ENCODE measurements around the gene MYLK.

MYLK gene

DNA sequence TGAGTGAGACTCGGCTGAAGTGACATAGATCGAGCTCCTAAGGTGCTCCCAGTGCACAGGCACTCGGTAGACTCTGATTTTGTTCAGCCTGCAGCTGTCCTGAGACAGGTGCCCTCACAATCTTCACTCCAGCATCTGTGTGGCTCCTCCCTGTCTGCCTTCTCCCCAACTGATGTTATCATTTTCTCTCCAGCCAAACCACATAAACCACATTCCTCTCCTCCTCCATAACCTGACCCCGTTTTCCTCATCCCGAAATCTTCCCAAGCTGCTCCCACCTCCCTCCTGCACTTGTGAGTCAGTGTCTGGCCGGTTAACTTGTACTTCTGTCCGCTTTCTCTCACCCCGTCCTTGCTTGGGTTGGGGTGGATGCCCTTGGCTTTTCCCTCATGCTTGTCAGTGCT lies 206.0 kb downstream of the MYLK start:
- peak; percentile 31 for DNase-seq
- in situ Hi-C loops (cut with MboI; ENCODE audit: low pct_unique_long_range_greater_than_20kb, low sequenced_read_pairs) = no loop called here

DNA sequence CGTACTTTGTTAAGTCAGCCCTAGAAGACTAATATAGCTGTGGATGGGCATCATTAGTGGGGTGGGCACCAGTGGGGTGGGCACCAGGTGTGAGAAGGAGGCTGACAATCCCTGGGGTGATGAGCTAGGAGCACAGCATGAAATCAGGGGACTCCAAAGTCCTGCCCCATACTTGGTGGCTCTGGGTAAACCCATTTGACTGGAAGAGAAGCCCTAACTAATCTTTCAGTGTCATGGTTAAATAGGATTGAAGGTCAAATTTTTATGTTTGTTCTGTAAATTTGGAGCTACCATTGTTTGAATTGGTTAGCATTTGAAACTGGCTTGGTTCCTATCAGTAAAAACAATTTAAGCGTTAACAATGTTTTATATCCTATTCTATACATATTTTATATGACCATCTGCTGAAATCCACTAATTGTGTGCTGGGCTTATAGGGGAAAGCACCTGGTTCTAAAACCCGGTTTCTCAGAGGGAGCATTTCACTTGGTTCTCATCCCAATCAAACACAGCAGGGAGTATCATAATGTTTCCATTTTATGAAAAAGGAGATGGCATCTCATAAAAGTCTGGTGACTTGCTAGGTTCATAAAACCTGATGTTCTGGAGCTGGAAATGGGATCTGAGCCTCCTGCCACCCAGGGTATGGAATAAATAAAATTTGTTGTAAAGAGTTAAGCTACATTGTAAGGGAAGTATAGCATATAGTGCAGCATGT lies 211.5 kb downstream of the MYLK start:
- in situ Hi-C loops (cut with MboI; ENCODE audit: low pct_unique_long_range_greater_than_20kb, low sequenced_read_pairs) = no loop called here

DNA sequence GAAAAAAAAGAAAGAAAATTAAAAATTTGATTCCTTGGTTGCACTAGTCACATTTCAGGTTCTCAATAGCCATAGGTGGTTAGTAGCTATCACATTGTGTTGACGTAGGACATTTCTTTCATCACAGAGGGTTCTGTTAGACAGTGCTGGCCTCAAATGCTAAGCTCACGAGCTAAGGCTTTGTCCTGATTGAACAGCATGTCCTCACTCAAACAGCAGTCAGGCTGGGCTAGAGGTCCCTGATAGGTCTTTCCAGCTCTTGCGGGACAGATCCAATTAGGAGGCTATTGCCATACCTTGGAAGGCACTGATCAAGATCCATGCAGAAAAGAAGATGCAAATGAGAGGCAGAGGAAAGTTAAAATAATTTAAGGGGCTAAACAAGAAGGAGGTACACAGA lies 213.4 kb downstream of the MYLK start:
- in situ Hi-C loops (cut with MboI; ENCODE audit: low pct_unique_long_range_greater_than_20kb, low sequenced_read_pairs) = no loop called here
- no peak for DNase-seq

More for the DNA sequence above, 211.5 kb downstream of the MYLK start:
- no peak for DNase-seq

DNA sequence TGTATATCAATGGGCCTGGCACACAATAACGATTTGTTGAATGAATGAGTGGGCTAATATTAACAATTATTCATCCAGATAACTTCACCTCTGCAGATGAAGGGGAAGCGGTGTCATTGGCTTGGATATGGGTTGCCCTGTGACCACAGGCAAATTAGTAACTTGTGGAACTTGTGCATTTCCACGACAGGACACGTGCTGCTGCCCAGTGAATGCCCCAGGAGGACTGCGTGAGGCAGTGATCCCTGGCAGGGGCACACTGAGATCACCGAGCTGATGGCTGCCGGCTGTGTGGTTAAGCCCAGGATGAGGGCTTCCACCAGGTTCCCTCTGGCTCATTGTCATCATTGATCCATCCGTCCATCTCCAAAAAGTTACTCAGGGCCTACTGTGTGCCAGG lies 215.2 kb downstream of the MYLK start:
- no peak for DNase-seq
- in situ Hi-C loops (cut with MboI; ENCODE audit: low pct_unique_long_range_greater_than_20kb, low sequenced_read_pairs) = no loop called here

DNA sequence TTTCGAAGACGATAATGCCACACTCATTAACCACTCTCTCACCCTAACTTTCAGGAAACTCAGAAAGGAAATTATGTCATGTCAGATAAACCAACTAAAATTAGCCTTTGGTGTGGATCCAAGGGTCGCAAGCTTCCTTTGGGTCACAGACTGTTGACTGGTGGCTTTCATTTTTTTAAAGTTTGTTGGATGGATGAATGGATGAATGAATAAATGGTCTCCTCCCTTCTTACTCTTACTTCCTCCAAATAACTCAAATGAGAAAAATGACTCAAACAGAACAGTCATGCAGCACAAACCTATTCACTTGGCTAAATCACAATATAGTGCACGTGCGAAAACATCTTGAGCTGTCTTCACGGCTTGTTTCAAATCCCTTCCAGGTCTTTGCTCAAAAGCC lies 216.3 kb downstream of the MYLK start:
- in situ Hi-C loops (cut with MboI; ENCODE audit: low pct_unique_long_range_greater_than_20kb, low sequenced_read_pairs) = no loop called here
- DNase-seq = peak; percentile 83

DNA sequence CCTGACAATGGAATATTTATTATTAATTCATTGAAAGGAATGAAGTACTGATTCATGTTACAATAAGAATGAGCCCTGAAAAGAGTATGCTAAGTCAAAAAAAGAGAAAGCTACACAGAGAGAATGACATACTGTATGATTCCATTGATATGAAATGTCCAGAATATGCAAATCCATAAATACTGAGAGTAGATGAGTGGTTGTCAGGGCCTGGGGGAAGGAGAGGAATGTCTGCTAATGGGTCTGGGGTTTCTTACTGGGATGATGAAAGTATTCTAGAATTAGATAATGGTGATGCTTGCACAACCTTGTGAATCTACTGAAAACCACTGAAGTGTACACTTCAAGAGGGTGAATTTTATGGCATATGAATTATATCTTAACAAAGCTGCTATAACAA lies 219.4 kb downstream of the MYLK start:
- DNase-seq = no peak
- in situ Hi-C loops (cut with MboI; ENCODE audit: low pct_unique_long_range_greater_than_20kb, low sequenced_read_pairs) = no loop called here

DNA sequence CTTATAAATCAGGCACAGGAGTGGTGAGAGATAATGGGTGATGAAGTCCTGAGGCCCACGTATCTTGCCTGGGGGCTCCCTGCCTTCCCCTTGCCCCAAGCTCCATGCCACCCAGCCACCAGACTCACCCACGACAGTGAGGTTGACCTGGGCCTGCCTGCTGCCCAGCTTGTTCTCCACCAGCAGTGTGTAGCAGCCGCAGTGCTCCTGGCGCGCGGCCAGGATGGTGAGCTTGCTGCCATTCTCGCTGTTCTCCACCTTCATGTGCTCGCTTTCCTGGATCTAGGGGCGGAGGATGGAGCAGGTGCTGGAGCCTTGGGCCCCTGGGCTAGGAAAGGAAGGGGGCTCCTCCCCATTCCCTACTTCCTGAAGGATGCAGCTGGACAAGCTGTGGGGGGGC lies 220.2 kb downstream of the MYLK start:
- in situ Hi-C loops (cut with MboI; ENCODE audit: low pct_unique_long_range_greater_than_20kb, low sequenced_read_pairs) = no loop called here
- DNase-seq = no peak

DNA sequence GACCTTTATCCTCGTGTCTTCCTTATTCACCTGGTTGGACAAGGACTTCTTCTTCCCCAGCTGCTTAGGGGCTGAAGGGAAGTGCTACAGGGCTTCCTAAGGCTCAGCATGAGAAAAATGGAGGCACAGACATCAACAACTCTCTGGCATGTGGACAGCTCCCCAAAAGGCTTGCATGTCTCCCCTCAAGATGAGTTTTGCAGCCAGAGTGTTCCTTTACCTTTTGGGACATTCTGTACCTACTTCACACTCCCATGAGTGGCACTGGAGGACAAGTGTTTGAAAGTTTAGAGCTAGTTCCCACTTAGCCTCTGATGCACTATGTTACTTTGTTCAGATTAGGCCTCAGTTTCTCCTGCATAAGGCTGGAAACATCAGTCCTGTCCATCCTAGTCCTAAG lies 222.2 kb downstream of the MYLK start:
- no peak for DNase-seq
- in situ Hi-C loops (cut with MboI; ENCODE audit: low pct_unique_long_range_greater_than_20kb, low sequenced_read_pairs) = no loop called here

DNA sequence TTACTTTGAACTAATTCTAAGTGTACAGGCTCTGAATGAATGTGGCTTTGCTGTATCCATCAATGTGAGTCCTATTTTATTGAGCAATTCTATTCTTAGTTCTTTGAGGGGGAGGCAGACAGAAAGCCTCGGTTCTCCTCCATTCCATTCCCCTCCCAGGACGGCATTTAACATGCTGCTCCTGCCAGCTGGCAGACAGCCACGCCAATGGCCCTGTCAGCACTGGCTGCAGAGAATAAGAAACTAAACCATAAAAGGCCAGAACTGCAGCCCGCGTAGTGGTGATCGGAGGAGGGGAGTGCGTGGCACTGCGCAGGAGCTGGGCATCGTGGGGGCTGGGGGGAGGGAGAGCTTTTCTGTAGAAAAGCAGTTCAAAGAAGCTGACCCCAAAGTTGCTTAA lies 223.2 kb downstream of the MYLK start:
- in situ Hi-C loops (cut with MboI; ENCODE audit: low pct_unique_long_range_greater_than_20kb, low sequenced_read_pairs) = no loop called here

DNA sequence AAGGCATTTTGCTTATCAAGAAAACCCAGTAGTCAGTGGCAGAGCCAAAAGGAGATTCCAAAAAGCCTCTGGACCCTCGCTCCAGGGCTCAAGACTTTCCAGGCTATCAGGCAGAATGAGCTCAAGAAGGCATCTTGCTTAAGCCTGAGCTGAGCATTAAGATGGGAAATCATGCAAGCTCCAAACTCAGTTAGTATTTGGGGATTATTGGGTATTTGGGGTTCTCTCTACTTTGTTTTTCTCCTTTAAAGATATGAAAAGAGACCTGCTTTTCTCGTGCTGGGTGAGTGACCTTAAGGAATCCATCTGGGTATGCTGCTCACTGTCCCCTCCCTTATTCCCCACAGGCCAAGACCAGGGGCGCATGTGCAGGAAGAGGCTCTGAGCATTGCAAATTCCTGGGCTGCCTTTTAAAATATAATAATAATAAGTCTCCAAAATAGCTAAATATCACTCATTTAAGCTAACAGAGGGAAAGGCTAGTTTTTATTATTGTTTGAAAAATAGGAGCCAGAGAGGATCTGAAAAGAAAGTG lies 223.9 kb downstream of the MYLK start:
- in situ Hi-C loops (cut with MboI; ENCODE audit: low pct_unique_long_range_greater_than_20kb, low sequenced_read_pairs) = no loop called here
- DNase-seq = no peak

More for the DNA sequence above, 223.2 kb downstream of the MYLK start:
- DNase-seq = peak; percentile 36

DNA sequence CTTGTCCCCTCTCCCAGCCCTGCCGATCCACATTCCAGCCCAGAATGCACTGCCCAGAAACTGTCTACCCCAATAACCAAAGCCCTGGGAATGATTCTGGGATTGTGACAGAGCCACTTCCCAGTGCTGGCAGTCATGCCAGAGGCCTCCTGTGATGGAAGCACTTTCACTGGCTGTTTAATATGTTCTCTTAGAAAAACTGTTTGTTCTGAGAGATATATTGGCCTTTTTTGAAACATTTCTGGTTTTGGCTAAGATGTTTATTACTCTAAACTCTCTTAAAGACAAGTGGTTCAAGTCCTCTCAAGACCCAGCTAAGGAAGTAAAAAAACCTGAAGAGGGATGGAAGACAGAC lies 225.3 kb downstream of the MYLK start:
- DNase-seq = no peak
- in situ Hi-C loops (cut with MboI; ENCODE audit: low pct_unique_long_range_greater_than_20kb, low sequenced_read_pairs) = loop anchor here (10.0 kb wide), 1 partner anchor 46 kb away; no protein-coding TSS in a partner anchor

DNA sequence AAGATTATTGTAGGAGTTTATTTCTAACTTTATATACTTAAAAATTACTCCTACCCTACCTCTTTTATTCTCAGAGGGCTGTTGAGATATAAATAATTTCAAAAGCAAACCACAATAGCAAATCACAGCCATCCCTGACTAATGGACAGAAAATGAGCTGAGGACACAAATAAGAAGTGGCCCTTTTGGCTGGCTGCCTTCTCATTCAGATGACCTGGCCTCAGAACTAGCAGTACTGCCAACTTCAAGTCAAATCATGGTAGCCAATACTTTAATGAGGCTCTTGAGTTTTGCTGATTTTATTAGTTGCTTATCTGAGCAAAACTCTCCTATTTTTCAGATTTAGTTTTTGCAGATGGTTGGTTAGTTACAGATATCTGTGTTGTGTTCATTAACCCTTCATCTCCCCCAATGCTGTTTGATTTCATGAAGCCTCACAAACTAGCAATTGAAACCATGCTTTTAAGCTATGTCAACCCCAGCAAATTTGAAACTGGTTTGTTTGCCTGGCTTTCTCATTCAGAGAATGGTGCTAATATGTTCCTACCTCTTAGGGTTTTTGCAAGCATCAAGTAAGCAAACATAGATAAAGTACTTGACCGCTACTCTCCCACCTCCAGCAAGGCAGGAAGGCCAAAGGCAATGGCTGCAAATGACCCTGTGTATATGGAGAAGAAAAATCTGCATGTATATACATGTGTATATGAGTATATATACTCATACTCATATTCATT lies 225.8 kb downstream of the MYLK start:
- in situ Hi-C loops (cut with MboI; ENCODE audit: low pct_unique_long_range_greater_than_20kb, low sequenced_read_pairs) = loop anchor here (10.0 kb wide), 1 partner anchor 47 kb away; no protein-coding TSS in a partner anchor
- no peak for DNase-seq

DNA sequence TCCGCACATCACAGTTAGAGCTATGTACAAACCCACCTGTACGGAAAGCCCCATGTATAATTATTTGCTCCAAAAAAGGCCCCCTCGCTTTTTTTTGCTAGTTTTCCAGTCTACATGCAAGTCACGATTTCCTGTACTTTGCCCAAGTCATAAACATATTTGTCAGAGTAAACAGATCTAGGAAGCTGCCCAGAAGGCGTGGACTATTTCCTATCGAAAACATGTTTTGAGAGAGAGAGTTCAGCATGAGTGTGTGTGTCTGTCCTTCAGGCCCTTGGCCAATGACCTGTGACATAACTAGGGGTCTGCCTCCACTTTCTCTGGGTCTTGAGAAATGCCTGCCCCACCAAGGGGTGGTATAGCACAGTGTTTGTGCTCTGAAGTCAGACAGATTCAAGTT lies 226.6 kb downstream of the MYLK start:
- DNase-seq = no peak
- in situ Hi-C loops (cut with MboI; ENCODE audit: low pct_unique_long_range_greater_than_20kb, low sequenced_read_pairs) = loop anchor here (10.0 kb wide), 1 partner anchor 47 kb away; no protein-coding TSS in a partner anchor

DNA sequence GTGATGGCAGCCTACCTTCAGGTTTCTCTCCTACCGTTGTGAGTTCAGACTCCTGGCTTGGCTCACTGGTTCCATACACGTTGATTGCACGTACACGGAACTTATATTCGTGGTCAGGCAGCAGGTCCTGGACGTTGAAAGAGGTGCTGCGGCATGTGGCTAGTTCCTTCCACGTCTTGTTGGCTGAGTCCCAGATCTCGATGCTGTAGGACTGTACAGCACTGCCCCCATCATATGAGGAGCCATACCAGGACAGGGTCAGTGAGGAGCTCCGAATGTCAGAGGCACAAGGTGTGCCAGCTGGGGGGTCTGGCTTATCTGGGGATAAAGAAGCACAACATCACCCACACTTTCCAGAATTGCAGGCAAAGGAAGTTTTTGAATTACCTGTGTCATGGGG lies 227.0 kb downstream of the MYLK start:
- no peak for DNase-seq
- in situ Hi-C loops (cut with MboI; ENCODE audit: low pct_unique_long_range_greater_than_20kb, low sequenced_read_pairs) = loop anchor here (10.0 kb wide), 1 partner anchor 48 kb away; no protein-coding TSS in a partner anchor

DNA sequence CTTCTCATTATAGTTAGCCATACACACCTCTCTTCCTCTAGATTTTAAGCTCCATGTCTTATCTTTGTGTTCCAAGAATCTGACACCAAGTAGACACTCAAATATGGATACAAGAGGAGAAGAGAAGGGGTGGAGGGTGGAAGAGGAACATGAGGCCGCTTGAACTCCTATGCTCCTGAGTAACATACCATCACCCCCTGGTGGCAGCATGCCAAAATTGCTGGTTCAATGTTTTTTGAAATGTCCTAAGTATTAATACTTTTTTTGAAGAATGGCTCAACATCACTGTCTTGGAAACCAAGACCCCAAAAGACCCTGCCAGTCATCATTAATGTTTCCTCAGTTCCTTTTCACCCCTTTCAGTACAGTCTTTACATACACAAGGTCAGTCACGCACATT lies 227.4 kb downstream of the MYLK start:
- in situ Hi-C loops (cut with MboI; ENCODE audit: low pct_unique_long_range_greater_than_20kb, low sequenced_read_pairs) = loop anchor here (10.0 kb wide), 1 partner anchor 48 kb away; no protein-coding TSS in a partner anchor
- peak; percentile 43 for DNase-seq

DNA sequence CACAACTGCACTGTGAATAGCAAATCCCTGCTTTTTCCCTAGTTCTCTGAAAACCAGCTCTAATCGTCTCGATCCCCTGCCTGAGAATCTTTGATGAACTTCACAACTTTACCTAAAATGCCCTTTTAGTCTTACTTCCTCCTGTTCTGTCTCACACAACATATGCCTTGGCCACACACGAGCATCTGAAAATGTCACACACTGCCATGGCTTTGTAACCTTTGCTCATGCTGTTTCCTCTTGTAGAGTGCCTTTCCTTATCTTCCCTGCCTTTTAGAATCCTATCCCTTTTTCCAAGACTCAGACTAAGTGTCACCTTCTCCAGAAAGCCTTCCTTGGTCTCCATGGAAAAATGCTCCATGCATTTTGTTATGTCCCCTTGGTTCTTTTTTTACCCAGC lies 227.9 kb downstream of the MYLK start:
- no peak for DNase-seq
- in situ Hi-C loops (cut with MboI; ENCODE audit: low pct_unique_long_range_greater_than_20kb, low sequenced_read_pairs) = loop anchor here (10.0 kb wide), 1 partner anchor 49 kb away; no protein-coding TSS in a partner anchor

DNA sequence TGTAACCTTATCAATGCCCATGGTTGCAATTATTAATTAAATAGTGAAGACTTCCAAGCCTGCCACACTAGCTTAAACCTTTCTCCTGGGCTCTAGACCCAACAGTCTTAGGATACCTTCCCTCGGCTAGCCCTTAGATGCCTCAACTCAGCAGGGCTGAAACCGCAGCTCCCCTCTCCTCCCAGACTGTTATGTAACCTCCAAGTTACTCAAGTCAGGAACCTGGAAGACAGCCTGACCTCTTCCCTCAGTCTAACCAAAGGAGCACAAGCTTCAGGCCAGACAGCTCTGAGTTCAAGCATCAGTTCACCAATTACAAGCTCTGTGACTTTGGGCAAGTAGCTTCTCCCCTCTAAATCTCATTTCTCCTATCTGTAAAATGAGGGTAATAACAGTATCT lies 228.7 kb downstream of the MYLK start:
- DNase-seq = no peak
- in situ Hi-C loops (cut with MboI; ENCODE audit: low pct_unique_long_range_greater_than_20kb, low sequenced_read_pairs) = loop anchor here (10.0 kb wide), 1 partner anchor 49 kb away; no protein-coding TSS in a partner anchor

DNA sequence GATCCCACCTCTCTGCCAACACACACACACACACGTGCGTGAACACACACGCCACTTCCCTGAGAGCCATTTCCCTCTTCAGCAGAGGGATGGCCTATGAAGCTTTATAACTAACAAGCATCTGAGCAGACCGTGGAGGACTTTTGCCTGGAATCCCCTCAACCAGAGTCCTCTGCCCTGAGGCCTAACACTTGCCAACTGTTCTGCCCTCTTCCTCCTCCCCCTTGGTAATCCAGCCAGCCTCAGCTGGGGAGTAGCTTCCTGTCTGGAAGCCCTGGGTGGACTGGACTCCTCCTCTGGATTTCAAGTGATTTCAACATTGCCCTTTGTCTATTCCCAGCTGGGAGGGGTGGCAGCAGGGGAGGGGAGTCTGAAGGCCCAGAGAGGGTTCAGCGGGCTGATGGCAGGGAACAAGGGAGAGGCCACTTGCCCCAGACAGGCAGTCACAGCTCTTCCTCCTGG lies 230.9 kb downstream of the MYLK start:
- in situ Hi-C loops (cut with MboI; ENCODE audit: low pct_unique_long_range_greater_than_20kb, low sequenced_read_pairs) = loop anchor here (10.0 kb wide), 1 partner anchor 52 kb away; no protein-coding TSS in a partner anchor
- peak; percentile 52 for DNase-seq

DNA sequence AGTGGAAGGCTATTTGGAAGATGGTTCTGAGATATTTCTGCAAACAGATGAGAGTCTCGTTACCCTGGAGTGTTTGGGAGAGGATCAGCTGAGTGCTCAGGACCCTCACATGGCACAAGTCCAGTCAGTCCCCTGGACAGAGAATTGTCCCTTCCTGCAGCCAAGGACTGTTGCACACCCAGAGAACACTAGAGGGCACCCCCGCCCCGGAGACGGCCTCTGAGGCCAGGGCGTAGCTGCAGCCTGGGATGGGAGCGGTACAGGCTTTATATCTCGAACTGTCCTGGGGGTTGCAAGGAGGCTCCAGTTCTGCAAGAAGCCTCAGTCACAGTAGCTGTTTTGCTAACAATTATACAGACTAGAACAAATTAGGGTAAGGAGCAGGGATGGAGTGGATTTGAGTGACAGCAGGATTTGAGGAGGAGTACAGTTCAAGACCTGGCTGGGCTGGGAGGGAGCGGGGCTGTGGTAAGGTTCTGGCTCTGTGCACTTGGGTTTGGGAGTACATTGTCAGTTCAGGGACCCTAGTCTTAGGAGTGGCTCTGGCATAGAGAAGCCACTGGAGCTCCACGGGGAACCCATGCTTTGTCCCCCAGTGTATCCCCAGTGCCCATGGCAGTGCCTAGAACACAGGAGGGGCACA lies 231.7 kb downstream of the MYLK start:
- peak; percentile 70 for DNase-seq
- in situ Hi-C loops (cut with MboI; ENCODE audit: low pct_unique_long_range_greater_than_20kb, low sequenced_read_pairs) = loop anchor here (10.0 kb wide), 1 partner anchor 52 kb away; no protein-coding TSS in a partner anchor
